Raji (cell line): ENCODE results near the gene CBL.

Experiments
- POLR2A ChIP-seq: IDR thresholded peaks from 2 replicates; pipeline ENCODE4 v1.6.1; 2011; ENCODE audit warnings: low read depth, low read length, control low read depth; ENCODE audit not compliant: insufficient read depth

Gene CBL

DNA sequence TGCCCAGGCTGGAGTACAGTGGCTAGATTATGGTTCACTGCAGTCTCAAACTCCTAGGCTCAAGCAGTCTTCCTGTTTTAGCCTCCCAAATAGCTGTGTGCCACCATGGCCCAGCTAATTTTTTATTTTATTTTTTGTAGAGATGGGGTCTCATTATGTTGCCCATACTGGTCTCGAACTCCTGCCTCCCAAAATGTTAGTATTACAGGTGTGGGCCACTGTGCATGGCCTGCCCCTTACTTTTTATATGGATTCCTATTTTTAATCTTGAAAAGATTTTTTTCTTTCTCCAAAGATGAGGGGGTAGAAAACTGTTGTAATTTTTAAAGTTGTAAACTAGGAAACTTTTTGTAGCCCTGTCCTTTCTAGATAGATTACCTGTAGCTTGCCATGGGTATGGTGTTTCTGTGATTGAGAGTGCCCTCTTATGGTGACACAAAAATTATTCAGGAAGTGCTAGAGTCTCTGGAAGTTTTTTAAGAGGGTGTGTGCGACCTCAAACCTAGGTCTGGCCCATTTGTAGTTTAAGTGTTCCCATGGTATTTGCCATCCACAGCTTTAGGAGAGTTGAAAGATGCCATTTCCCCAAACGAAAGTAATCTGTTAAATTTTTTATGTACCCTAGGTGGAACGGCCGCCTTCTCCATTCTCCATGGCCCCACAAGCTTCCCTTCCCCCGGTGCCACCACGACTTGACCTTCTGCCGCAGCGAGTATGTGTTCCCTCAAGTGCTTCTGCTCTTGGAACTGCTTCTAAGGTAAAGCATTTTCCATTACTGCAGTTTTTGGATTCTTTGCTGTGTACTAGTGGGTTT is 78.4 kb downstream of the CBL start:
- no peak for TF ChIP-seq POLR2A

DNA sequence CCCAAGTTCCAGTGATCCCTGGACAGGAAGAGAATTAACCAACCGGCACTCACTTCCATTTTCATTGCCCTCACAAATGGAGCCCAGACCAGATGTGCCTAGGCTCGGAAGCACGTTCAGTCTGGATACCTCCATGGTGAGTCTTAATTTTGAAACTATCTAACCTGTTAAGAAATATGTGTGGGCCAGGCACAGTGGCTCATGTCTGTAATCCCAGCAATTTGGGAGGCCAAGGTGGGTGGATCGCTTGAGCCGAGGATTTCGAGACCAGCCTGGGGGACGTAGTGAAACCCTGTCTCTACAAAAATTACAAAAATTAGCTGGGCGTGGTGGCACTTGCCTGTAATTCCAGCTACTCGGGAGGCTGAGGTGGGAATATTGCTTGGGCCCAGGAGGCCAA is 79.3 kb downstream of the CBL start:
- TF ChIP-seq POLR2A, result no peak

GRCh38 chr11:119288219-119288618 is 82.1 kb downstream of the CBL start:
- no peak for TF ChIP-seq POLR2A

DNA sequence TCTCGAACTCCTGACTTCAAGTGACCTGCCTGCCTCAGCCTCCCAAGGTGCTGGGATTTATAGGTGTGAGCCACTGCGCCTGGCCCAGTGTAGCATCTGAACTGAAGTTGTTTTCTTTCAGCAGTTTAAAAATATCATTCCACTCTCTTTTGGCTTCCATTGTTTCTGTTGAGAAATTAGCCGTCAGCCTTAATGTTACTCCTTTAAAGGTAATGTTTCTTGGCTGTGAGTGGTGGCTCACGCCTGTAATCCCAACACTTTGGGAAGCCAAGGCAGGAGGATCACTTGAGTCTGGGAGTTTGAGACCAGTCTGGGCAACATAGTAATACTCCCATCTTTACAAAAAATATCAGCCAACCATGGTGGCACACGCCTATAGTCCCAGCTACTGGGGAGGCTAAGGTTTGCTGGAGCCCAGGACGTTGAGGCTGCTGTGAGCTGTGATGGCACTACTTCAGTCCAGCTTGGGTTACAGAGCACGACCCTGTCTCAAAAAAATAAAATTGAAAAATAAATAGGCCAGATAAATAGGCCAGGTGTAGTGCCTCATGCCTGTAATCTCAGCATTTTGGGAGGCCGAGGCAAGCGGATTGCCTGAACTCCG is 84.9 kb downstream of the CBL start:
- no peak for TF ChIP-seq POLR2A

DNA sequence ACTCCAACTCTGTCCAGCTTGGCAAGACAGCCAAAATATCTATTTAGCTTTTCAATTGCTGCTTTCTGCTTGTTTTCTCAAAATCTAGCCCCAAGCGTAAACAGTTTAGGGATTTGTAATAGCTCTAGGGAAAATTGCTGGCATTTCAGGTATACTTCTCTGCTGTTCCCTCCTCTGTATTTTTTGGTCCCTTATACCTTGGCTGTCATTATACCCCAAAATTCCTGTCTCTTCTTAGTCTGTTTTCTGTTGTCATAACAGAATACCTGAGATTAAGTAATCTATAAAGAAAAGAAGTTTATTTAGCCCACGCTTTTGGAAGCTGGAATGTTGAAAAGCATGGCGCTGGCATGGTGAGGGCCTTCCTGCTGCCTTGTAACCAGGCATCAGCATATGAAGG is 87.3 kb downstream of the CBL start:
- TF ChIP-seq POLR2A, result no peak

DNA sequence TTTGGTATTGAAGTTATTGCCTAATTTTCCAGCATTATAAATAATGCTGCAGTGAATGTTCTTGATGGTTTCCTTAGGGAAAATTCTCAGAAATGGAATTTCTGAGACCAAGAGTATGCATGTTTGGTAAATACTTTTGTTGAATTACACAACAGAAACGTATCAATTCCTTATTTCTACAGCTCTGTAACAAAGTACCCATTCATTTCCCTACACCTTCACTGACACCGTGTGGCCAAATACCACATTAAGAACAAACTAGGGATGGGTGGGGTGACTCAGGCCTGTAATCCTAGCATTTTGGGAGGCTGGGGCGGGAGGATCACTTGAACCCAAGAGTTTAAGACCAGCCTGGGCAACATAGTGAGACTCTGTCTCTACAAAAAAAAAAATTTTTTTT is 89.0 kb downstream of the CBL start:
- TF ChIP-seq POLR2A, result no peak

DNA sequence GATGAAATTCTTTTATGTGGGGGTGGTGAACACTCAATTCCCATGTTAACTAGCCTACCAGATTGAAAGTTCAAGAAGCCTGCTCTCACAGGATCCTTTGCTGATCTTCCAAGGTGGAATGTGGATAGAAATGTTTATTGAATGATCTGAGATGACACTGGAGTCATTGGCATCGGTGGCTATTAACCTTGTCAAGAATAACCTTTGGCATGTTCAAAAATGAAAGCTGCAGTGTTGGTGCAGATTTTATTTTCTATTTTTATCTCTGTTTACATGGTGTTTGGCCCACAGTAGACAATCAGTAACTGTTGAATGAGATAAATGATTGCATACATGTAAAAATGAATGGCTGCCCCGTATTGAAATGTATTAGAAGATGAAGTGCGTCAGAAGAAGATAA is 91.8 kb downstream of the CBL start:
- no peak for TF ChIP-seq POLR2A

DNA sequence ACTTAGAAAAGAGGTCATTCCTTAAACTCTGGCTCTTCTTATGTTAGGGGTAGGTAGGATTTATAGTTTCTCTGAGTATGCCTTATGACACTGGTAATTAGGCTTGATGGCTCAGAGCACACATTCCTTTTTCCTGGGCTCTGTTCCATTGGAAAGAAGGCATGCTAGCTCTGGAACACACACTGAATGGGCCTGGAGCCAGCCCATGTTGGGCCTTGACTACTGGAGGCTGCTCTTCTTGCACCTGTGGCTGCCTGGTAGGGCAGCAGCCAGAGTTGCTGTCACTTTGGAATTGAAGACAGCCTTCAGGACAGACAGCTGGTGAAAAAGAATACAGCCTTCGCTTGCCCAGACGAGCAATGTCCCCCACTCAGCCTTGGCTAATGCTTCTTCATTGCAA is 92.6 kb downstream of the CBL start:
- TF ChIP-seq POLR2A, result no peak

GRCh38 chr11:119299416-119299815 is 93.3 kb downstream of the CBL start:
- no peak for TF ChIP-seq POLR2A

- no peak for TF ChIP-seq POLR2A
These were observed 94.2 kb downstream of the CBL start for GRCh38 chr11:119300198-119300964.

DNA sequence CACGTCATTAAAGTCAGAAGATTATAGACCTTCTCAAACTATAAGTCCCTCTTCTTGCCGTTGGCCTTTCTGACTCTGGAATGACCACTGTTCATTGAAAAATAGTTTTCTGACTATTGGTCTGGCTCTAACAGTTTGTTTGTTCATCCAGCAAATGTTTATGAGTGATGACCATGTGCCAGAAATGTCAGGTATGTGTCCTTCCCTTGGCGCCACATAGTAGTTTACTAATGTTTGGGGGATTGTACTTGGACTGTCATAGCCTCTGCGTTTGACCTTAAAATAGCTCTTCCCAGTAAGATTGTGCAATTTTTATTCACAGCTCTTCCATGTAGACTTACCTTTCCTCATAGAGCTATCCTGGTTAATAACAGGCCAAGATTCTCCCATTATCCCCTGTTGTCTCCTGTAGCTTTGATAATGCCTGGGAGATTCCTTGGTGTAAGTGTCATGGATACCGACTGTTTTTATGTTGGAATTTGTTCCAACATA is 97.1 kb downstream of the CBL start:
- TF ChIP-seq POLR2A, result no peak

DNA sequence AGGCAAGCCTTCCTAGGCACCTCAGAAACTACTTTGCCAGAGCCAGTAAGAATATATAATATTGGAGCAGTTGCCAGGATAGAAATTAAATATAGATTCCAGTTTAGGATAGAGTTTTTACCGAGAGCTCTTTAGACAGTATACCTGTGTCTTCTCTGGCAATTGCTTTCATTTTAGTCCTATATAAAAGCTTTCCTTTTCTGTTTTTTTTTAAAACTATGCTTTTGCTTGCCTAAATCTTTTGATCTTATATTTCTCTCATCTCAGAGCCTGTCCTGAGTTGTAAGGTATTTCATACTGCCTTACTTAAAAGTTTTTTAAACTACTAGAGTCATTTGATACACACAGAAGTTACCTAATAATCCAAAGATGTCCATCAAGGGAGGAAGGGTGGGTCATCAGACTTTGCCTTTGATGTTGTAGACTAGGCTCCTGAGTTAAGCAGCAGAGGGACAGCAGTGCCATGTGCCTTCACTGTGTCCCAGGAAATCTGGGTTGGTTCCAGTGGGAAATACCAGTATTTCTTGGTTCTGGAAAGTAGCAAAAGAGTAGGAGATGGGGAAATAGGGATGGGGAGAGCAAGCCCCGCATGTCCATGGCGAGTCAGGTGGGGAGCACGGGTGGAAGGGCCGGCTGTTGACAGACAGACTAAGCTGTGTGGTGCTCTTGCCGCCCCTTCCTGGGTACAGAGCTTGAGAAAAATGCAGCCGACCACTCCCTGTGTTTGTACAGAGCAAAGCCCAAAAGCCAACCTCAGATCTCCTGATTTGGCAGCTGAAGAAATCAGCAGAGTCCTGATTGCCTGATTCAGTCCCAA is 99.6 kb downstream of the CBL start:
- TF ChIP-seq POLR2A, result no peak

GRCh38 chr11:119306373-119306890 is 100.3 kb downstream of the CBL start:
- no peak for TF ChIP-seq POLR2A

DNA sequence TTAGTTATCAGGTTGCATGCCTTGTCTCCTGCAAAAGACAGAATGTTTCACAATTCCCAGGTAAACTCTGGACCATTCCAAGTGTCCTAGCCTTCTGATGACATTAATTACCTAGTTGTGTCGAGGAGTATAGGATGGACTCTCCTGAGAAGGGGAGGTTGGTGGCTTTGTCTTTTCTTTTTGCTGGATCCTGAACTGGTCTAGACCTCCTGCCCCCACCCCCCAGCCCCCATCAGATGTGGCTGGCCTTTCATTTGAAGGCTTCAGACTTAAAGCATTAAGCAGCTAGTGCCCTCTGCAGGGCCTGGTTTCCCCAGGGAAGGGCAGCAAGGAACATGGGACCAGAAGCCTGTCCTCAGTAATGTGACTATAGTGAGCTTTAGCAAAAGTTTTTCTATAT is 101.1 kb downstream of the CBL start:
- TF ChIP-seq POLR2A, result no peak

DNA sequence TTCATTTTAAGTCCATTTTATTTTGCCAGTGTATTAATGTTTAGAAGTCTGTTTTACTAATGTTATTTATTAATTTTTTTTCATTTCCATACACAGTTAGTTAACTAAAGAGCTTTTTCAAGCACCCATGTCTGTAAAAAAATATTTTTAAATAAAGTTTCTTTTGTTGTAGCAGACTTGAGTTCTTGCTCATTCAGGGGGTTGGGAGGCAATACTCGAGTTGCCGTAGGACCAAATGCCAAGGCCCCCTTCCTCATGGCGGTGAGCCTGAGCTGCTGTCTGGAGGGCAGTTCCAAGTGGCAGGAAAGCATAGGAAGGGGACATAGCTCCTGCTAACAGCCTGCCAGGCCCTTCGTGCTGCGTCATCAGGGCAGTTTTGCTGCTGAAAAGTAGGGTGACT is 101.8 kb downstream of the CBL start:
- no peak for TF ChIP-seq POLR2A

DNA sequence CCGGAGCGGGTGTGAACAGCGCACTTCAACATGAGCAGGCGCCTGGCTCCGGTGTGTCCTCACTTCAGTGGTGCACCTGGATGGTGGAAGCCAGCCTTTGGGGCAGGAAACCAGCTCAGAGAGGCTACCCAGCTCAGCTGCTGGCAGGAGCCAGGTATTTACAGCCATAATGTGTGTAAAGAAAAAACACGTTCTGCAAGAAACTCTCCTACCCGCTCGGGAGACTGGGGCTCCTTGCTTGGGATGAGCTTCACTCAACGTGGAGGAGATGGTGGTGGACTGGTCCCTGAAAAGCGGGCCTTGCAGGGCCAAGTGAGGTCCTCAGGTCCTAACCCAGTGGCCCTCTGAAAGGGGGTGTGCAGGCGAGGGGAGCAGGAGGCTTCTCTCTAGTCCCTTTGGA is 103.3 kb downstream of the CBL start:
- no peak for TF ChIP-seq POLR2A
